ENCODE results near the gene LDB3. TPM values are rescaled to one million over a fixed set of nuclear protein-coding genes. Genes with fewer than 3 reads are reported as not detected.

Gene LDB3
- total RNA-seq, 3 donors from 2014 or later (not counting 1 experiment from before 2014, with no cell fraction given), result 0.11 to 0.12 TPM; not detected in 1

GRCh38 chr10:86727470-86727869 lies 59.2 kb downstream of the LDB3 start:
- Mint-ChIP-seq H3K4me3 (no peak overlapping the region), H3K27ac (no peak overlapping the region), H3K27me3 (ENCODE audit: low read depth in 2 of 2) (peaks cover 9 to 22% of the 10 kb centered on the region in 2 donors), H3K4me1 (peaks cover 7 to 10% of the 10 kb centered on the region in 2 donors), H3K36me3 (no peaks in the 10 kb centered on the region), H3K9me3 (no peaks in the 10 kb centered on the region)
- Histone ChIP-seq H3K27me3 (ENCODE audit: control insufficient read depth, insufficient read depth, low read length) (no peaks in the 10 kb centered on the region), H3K36me3 (ENCODE audit: control insufficient read depth, insufficient read depth, low read length) (no peaks in the 10 kb centered on the region), H3K27ac (ENCODE audit: low read length) (no peak overlapping the region), H3K4me1 (ENCODE audit: control insufficient read depth, insufficient read depth, low read length) (peaks cover 8% of the 10 kb centered on the region), H3K9me3 (ENCODE audit: control insufficient read depth, insufficient read depth, low read length) (peaks cover 5% of the 10 kb centered on the region), H3K4me3 (ENCODE audit: low read length) (no peak overlapping the region)
- intact Hi-C loops (cut with micrococcal nuclease), result no loop called here
- TF ChIP-seq, protein P1, sequence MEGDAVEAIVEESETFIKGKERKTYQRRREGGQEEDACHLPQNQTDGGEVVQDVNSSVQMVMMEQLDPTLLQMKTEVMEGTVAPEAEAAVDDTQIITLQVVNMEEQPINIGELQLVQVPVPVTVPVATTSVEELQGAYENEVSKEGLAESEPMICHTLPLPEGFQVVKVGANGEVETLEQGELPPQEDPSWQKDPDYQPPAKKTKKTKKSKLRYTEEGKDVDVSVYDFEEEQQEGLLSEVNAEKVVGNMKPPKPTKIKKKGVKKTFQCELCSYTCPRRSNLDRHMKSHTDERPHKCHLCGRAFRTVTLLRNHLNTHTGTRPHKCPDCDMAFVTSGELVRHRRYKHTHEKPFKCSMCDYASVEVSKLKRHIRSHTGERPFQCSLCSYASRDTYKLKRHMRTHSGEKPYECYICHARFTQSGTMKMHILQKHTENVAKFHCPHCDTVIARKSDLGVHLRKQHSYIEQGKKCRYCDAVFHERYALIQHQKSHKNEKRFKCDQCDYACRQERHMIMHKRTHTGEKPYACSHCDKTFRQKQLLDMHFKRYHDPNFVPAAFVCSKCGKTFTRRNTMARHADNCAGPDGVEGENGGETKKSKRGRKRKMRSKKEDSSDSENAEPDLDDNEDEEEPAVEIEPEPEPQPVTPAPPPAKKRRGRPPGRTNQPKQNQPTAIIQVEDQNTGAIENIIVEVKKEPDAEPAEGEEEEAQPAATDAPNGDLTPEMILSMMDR (IDR thresholded peaks at IDR 0.05), result no peak
- no peak for ATAC-seq
- no peak for DNase-seq
- 84% methylated on average over 6 of the region's 6 CpGs for WGBS (ENCODE audit: insufficient coverage)

GRCh38 chr10:86728056-86728455 lies 59.7 kb downstream of the LDB3 start:
- H3K27ac ChIP-seq (ENCODE audit: low read length), result no peak overlapping the region
- ATAC-seq, result no peak
- peaks cover 5% of the 10 kb centered on the region for H3K4me1 ChIP-seq (ENCODE audit: control insufficient read depth, insufficient read depth, low read length)
- no peak overlapping the region for H3K4me3 Mint-ChIP-seq
- H3K4me1 Mint-ChIP-seq, result peaks cover 6 to 7% of the 10 kb centered on the region in 2 donors
- H3K9me3 Mint-ChIP-seq, result no peaks in the 10 kb centered on the region
- DNase-seq, result no peak
- H3K36me3 ChIP-seq (ENCODE audit: control insufficient read depth, insufficient read depth, low read length), result no peaks in the 10 kb centered on the region
- peaks cover 13 to 22% of the 10 kb centered on the region in 2 donors for H3K27me3 Mint-ChIP-seq (ENCODE audit: low read depth in 2 of 2)
- H3K27me3 ChIP-seq (ENCODE audit: control insufficient read depth, insufficient read depth, low read length), result no peaks in the 10 kb centered on the region
- TF ChIP-seq, protein P1 (IDR thresholded peaks at IDR 0.05), result no peak
- 75% methylated on average over 3 of the region's 3 CpGs for WGBS (ENCODE audit: insufficient coverage)
- intact Hi-C loops (cut with micrococcal nuclease), result no loop called here
- H3K4me3 ChIP-seq (ENCODE audit: low read length), result no peak overlapping the region
- no peaks in the 10 kb centered on the region for H3K9me3 ChIP-seq (ENCODE audit: control insufficient read depth, insufficient read depth, low read length)
- H3K27ac Mint-ChIP-seq, result no peak overlapping the region
- no peaks in the 10 kb centered on the region for H3K36me3 Mint-ChIP-seq

- H3K9me3 Mint-ChIP-seq, result no peaks in the 10 kb centered on the region
- ATAC-seq (no peak), DNase-seq (no peak)
- Histone ChIP-seq H3K27me3 (ENCODE audit: control insufficient read depth, insufficient read depth, low read length) (no peaks in the 10 kb centered on the region), H3K27ac (ENCODE audit: low read length) (no peak overlapping the region), H3K4me3 (ENCODE audit: low read length) (no peak overlapping the region), H3K9me3 (ENCODE audit: control insufficient read depth, insufficient read depth, low read length) (no peaks in the 10 kb centered on the region), H3K4me1 (ENCODE audit: control insufficient read depth, insufficient read depth, low read length) (no peaks in the 10 kb centered on the region), H3K36me3 (ENCODE audit: control insufficient read depth, insufficient read depth, low read length) (no peaks in the 10 kb centered on the region)
- TF ChIP-seq, protein P1 (IDR thresholded peaks at IDR 0.05), result no peak
- H3K4me1 Mint-ChIP-seq, result no peaks in the 10 kb centered on the region
- H3K27me3 Mint-ChIP-seq (ENCODE audit: low read depth in 2 of 2), result peaks cover 14 to 15% of the 10 kb centered on the region in 2 donors
- intact Hi-C loops (cut with micrococcal nuclease), result no loop called here
- H3K4me3 Mint-ChIP-seq, result no peak overlapping the region
- 75% methylated on average over 1 of the region's 1 CpG for WGBS (ENCODE audit: insufficient coverage)
- no peak overlapping the region for H3K27ac Mint-ChIP-seq
- H3K36me3 Mint-ChIP-seq, result no peaks in the 10 kb centered on the region
These were observed 61.4 kb downstream of the LDB3 start for GRCh38 chr10:86729677-86730076.

GRCh38 chr10:86730227-86730626 lies 61.9 kb downstream of the LDB3 start:
- TF ChIP-seq, protein P1 (IDR thresholded peaks at IDR 0.05), result no peak
- no peak overlapping the region for H3K27ac Mint-ChIP-seq

More at GRCh38 chr10:86730227-86730626, 61.9 kb downstream of the LDB3 start:
- Mint-ChIP-seq H3K36me3 (no peaks in the 10 kb centered on the region), H3K9me3 (no peaks in the 10 kb centered on the region), H3K4me1 (no peaks in the 10 kb centered on the region), H3K27me3 (ENCODE audit: low read depth in 2 of 2) (peaks cover 9 to 15% of the 10 kb centered on the region in 2 donors), H3K4me3 (no peak overlapping the region)
- H3K27ac ChIP-seq (ENCODE audit: low read length), result no peak overlapping the region
- DNase-seq (no peak), ATAC-seq (no peak)
- no peaks in the 10 kb centered on the region for H3K36me3 ChIP-seq (ENCODE audit: control insufficient read depth, insufficient read depth, low read length)
- 96% methylated on average over 1 of the region's 1 CpG for WGBS (ENCODE audit: insufficient coverage)
- intact Hi-C loops (cut with micrococcal nuclease), result no loop called here
- H3K4me1 ChIP-seq (ENCODE audit: control insufficient read depth, insufficient read depth, low read length), result no peaks in the 10 kb centered on the region
- H3K4me3 ChIP-seq (ENCODE audit: low read length), result no peak overlapping the region
- H3K9me3 ChIP-seq (ENCODE audit: control insufficient read depth, insufficient read depth, low read length), result no peaks in the 10 kb centered on the region
- H3K27me3 ChIP-seq (ENCODE audit: control insufficient read depth, insufficient read depth, low read length), result no peaks in the 10 kb centered on the region

Measured in natural killer cell (primary cell).